ENCODE results near the gene BORA. TPM values are rescaled to one million over a fixed set of nuclear protein-coding genes. Genes with fewer than 3 reads are reported as not detected.
A peak's percentile ranks its signal among the peaks of the same experiment; 100 is the strongest.

Gene BORA
- total RNA-seq: 10.8 and 12.4 TPM in 2 replicates
- long read RNA-seq, transcript BORA-203 (12 exons, 2,936 nt): major isoform, 93 of 157 reads
- long read RNA-seq, transcript BORA-202 (11 exons, 1,673 nt): minor isoform, 17 of 157 reads
- long read RNA-seq, partial matches to known transcripts: 4 of 157 reads
- long read RNA-seq, other reads (novel, unspliced or antisense): 43 of 157 reads

DNA sequence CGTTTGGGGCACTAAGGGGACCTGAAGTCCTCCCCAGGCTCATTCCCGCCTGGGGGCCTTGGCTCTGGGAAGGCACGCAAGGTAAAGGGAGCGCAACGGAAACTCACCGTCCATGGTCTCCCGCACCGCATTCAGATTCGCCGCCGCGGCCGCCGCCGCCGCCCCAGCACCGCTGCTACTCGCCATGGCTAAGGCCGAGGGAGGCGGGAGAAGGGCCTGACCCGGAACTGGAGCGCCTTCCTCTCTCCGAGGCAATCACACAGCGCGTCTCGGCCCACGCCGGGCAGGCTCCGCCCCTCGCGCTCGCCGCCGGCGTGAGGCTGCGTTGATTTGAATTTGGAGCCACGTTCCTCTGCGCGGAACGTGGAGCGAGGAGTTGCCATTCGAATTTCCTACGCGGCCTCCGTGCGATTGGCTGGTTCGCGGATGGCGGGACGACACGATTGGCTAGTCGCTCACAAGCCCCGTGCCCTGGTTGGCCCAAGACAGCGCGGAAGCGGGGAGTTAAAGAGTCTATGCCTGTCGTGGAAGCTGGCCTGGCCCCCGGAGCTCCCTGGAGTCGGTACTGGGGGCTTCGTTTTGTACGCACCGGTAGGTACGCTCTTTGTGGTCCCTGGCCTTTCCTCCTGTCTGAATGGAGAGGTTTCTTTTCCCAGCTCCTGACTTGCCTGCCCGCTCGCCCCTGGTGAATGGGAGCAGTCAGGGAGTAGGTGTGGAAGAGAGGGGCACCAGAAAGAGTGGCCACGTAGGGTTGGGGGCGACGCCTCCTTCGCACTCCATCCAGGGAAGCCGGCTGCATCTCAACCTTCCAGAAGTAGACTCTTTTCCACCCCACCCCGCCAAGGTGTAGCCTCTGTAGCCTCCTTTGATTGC is at the start of gene BORA, which contains the start of gene MZT1:
BORA (plus strand) TSS at position 507 of the 873 bp plus-strand sequence. CDS start 1,018 bp downstream, outside the sequence.
MZT1 (minus strand) TSS at position 213 of the 873 bp plus-strand sequence; CDS start at position 186, 27 bp downstream.
- Mint-ChIP-seq H3K4me3 (ENCODE audit: low read depth) (peak within 1 kb of the TSS; percentile 91), H3K27ac (peak within 1 kb of the TSS; percentile 95), H3K36me3 (ENCODE audit: insufficient read depth) (peaks cover 5% of the 10 kb centered on the region), H3K27me3 (no peaks in the 10 kb centered on the region), H3K4me1 (ENCODE audit: low read depth) (peaks cover 13% of the 10 kb centered on the region), H3K9me3 (ENCODE audit: low read depth) (no peaks in the 10 kb centered on the region)
- no peak for TF ChIP-seq CTCF (IDR thresholded peaks at IDR 0.05; ENCODE audit: unreplicated experiment)
- peak; percentile 85 for DNase-seq (ENCODE audit: low spot score, unreplicated experiment)

DNA sequence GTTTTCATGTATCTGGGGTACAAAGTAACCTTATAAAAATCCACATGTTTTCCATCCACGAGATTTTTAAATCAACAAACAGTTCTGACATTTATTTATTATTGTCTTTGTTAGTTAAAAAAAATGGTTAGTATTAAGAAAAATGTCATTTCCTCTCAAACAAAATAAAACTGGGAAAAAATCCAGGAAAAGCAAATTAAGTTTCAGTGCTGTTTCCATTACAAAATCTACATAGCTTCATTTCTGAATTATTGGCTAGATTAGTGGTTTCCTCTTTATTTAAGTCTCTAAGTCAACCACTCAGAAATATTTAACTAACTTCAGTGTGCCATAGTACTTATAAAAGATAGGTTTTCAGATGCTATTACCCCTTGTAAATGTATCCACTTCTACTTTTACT is 49.4 kb upstream of the BORA start:
- no peak for DNase-seq (ENCODE audit: low spot score, unreplicated experiment)
- Mint-ChIP-seq H3K36me3 (ENCODE audit: insufficient read depth) (no peaks in the 10 kb centered on the region), H3K4me3 (ENCODE audit: low read depth) (no peak overlapping the region), H3K27ac (no peak overlapping the region), H3K27me3 (peaks cover 5% of the 10 kb centered on the region), H3K4me1 (ENCODE audit: low read depth) (no peaks in the 10 kb centered on the region), H3K9me3 (ENCODE audit: low read depth) (no peaks in the 10 kb centered on the region)
- no peak for TF ChIP-seq CTCF (IDR thresholded peaks at IDR 0.05; ENCODE audit: unreplicated experiment)

- DNase-seq (ENCODE audit: low spot score, unreplicated experiment): no peak
- Mint-ChIP-seq H3K27me3 (no peaks in the 10 kb centered on the region), H3K9me3 (ENCODE audit: low read depth) (no peaks in the 10 kb centered on the region), H3K36me3 (ENCODE audit: insufficient read depth) (no peaks in the 10 kb centered on the region), H3K4me3 (ENCODE audit: low read depth) (no peak overlapping the region), H3K4me1 (ENCODE audit: low read depth) (no peaks in the 10 kb centered on the region), H3K27ac (no peak overlapping the region)
- TF ChIP-seq CTCF (IDR thresholded peaks at IDR 0.05; ENCODE audit: unreplicated experiment): no peak
These were observed 47.4 kb upstream of the BORA start for GRCh38 chr13:72680353-72680752.

GRCh38 chr13:72686766-72687165 is 41.0 kb upstream of the BORA start:
- Mint-ChIP-seq H3K4me3 (ENCODE audit: low read depth) (no peak overlapping the region), H3K27ac (no peak overlapping the region), H3K27me3 (no peaks in the 10 kb centered on the region), H3K36me3 (ENCODE audit: insufficient read depth) (no peaks in the 10 kb centered on the region), H3K4me1 (ENCODE audit: low read depth) (no peaks in the 10 kb centered on the region), H3K9me3 (ENCODE audit: low read depth) (no peaks in the 10 kb centered on the region)
- no peak for DNase-seq (ENCODE audit: low spot score, unreplicated experiment)
- no peak for TF ChIP-seq CTCF (IDR thresholded peaks at IDR 0.05; ENCODE audit: unreplicated experiment)

DNA sequence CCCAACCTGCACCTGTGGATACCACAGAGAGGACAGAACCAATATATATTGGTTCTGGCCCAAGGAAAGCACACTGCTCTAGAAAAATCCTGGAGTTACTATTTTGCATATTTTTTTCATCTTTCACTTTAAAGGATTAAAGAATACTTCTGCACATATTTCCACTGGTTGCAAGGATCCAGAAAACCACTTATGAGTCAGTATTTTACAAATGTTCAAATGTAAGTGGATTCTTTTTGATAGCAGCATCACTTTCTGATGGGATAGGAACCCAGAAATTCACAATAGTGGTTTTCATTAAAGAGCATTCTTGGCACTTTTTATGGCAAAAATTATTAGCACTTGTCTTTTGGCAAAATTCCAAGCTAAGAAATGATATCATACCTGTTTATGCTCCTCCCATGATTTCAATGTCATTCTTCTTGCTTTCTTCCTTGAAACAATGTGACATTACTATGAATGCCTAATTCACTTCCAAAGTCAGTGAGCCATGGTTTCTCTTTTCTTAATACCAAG is 38.5 kb upstream of the BORA start:
- H3K4me3 Mint-ChIP-seq (ENCODE audit: low read depth): no peak overlapping the region
- no peak for DNase-seq (ENCODE audit: low spot score, unreplicated experiment)

More for the DNA sequence above, 38.5 kb upstream of the BORA start:
- Mint-ChIP-seq H3K9me3 (ENCODE audit: low read depth) (no peaks in the 10 kb centered on the region), H3K4me1 (ENCODE audit: low read depth) (no peaks in the 10 kb centered on the region), H3K27me3 (no peaks in the 10 kb centered on the region), H3K27ac (no peak overlapping the region), H3K36me3 (ENCODE audit: insufficient read depth) (no peaks in the 10 kb centered on the region)
- TF ChIP-seq CTCF (IDR thresholded peaks at IDR 0.05; ENCODE audit: unreplicated experiment): no peak

Measured in progenitor cell of endocrine pancreas (in vitro differentiated cells).